GM19395 (cell line): Measurements from ENCODE around the gene AVPR2.

Experiments
- ATAC-seq: cut with Tn5 transposase; IDR thresholded peaks from one replicate; pipeline ENCODE4 v1.9.1; 2021; ENCODE audit warnings: mild to moderate bottlenecking, moderate library complexity; ENCODE audit not compliant: unreplicated experiment

AVPR2 gene

GRCh38 chrX:153903991-153904957 lies at the start of gene AVPR2:
AVPR2 (plus strand) TSS chrX:153904673; CDS start chrX:153905146, 473 bp downstream.
- no peak for ATAC-seq

DNA sequence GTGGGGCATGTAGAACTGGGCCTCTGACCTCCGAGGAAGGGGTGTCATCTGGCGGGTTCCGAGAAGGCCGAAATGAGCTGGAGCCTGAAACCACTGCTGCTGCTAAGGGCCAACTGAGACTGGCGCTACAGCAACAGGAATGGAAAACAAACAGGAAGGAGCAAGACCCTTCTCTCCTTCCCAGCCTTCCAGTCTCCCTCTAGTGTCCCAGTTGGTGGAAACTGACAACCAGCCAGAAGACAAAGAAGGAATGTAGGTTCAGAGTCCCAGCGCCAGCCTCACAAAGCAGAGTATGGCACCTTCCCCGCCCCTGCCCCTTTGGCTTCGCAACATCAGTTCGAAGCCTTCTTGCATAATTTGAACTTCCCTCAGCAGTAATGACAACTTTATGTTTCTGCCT lies 49.8 kb upstream of the AVPR2 start:
- no peak for ATAC-seq

DNA sequence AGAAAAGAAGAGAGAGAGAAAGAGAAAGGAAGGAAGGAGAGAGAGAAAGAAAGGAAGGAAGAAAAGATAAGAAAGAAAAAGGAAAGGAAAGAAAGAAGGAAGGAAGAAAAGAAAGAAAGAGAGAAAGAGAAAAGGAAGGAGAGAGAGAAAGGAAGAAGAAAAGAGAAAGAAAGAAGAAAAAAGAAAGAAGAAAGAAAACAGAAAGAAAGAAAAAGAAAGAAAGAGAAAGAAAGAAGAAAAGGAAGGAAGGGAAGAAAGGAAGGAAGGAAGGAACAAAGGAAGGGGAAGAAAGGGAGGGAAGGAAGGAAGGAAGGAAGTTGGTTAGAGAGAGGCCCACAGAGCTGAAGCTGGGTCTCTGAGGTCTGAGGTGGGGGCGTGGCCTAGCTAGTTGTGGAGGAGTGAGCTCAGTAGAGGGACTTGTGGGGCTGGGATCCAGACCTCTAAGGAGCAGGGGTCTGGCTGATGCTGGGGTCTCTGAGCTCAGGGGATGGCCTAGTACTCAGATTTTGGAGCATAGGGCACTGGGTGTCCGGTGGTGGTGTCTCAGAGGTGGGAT lies 47.0 kb upstream of the AVPR2 start:
- ATAC-seq = no peak

GRCh38 chrX:153861151-153861550 lies 43.3 kb upstream of the AVPR2 start:
- no peak for ATAC-seq

GRCh38 chrX:153861733-153862310 lies 42.7 kb upstream of the AVPR2 start:
- no peak for ATAC-seq

- ATAC-seq = no peak
These were observed 41.9 kb upstream of the AVPR2 start for GRCh38 chrX:153862369-153863250.

DNA sequence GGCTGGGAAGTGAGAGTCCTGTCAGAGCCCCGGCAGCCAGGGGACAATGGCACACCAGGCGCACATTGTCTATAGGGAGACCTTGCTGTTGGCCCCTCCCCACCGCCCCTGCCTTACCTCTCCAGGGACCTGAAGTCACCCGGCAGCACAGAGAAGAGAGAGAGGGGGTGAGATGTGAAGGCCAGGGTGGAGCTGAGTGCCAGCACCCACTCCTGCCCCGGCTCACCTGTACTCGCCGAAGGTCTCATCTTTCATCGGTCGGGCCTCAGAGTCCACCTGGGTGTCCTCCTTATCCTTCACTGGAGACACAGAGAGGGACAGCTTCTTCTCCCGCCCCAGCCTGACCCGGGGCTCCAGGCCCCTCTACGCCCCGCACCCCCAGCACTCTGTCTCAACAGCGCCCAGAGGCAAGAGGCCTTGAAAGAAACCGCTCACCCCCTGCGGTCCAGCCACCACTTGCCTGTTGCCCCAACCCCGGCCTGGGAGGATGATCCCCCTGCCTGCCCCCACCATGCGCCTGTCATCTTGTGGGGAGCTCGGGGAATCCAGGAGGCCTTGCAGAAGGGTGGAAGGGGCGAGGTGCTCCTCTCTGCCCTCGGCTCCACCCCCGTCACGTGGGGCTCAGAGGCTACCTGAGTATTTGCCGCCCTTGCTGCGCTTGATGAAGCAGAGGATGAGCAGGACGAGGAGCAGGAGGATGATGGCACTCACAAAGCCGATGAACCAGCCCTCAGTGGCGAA lies 41.1 kb upstream of the AVPR2 start:
- no peak for ATAC-seq

GRCh38 chrX:153864101-153864500 lies 40.4 kb upstream of the AVPR2 start:
- no peak for ATAC-seq

DNA sequence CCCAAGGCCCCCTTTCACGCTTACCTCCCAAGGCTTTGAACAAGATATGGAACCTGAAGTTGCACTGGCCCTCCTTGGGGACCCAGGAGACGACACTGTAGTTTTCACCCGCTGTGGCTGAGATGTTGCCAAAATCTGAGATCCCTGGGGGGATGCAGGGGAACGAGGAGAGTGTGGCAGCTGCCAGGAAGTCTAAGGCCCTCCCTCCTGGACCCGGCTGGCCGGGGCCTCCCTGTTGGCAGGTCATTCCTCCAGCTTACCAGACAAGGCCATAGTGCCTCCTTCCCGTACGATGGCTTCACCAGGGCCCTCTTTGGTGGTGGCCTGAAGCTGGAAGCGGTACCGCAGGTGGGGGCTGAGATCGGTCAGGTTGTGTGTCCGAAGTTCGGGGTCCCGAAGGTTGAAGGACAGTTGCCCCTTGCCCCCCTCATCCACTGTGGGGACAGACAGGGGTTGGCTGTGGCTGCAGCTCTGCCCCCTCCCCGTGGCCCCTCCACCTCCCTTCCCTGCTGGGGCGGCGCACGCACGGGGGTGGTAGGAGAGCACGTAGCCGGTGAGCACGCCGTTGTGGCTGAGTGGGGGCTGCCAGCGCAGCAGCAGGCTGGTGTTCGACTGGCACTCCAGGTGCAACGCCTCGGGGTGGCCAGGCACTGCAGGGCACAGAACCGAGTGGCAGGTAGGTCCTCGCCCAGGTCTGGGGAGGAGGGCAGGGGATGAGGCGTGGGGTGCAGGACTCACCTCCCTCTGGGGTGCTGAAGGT lies 39.7 kb upstream of the AVPR2 start:
- no peak for ATAC-seq

DNA sequence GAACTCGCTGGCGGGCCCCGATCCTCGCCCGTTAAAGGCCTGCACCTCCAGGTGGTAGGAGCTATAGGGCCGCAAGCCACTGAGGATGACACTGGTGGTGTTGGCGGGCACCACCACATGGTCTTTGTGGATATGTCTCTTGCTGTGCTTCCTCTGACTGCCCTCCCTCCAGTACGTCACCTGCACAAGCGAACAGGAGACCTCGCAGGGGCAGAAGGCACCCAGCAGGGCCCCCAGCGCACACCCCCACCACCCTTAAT lies 39.2 kb upstream of the AVPR2 start:
- ATAC-seq = no peak

- no peak for ATAC-seq
These were observed 38.8 kb upstream of the AVPR2 start for GRCh38 chrX:153865685-153866084.

GRCh38 chrX:153866302-153867019 lies 38.0 kb upstream of the AVPR2 start:
- ATAC-seq = no peak

GRCh38 chrX:153867139-153867538 lies 37.3 kb upstream of the AVPR2 start:
- no peak for ATAC-seq

GRCh38 chrX:153867671-153868070 lies 36.8 kb upstream of the AVPR2 start:
- no peak for ATAC-seq

- no peak for ATAC-seq
These were observed 35.6 kb upstream of the AVPR2 start for GRCh38 chrX:153868576-153869472.

DNA sequence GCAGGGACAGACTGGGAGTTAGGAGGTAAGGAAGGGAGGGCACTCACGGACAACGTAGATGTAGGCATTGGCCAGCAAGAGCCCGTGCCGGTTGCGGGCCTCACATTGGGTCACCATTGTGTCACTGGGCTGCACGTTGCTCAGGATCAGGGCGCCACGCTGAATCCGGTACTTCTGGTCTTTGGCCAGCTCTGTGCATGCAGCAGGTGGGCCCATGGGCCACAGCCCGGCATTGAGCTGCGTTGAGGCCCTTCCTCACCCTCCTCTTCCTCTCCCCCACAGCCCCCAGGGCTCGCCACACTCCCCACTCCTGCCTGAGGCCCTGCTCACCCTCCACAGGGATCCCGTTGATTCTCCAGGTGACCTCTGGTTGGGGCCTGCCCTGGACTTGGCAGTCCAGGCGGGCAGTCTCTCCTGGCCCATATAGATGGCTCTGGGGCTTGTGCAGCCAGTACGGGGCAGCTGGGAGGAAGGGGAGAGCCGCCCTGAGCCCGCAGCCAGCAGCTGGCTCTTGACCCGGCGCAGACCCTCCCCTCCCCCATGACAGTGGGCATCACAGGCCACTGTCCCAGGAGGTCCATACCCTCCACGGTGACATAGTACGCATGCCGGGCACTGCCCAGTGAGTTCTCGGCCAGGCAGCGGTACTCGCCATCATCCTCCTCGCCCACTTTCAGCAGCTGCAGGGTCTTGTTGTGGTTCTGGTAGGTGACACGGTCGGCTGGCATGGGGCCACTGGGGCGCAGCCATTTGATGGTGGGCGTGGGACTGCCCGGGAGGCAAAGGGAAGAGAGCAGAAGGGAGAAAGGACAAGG lies 34.8 kb upstream of the AVPR2 start:
- no peak for ATAC-seq

GRCh38 chrX:153870288-153870690 lies 34.2 kb upstream of the AVPR2 start:
- ATAC-seq = no peak
